GM18909 (cell line): ENCODE results near the gene TMED1.

Experiments
- ATAC-seq: cut with Tn5 transposase; IDR thresholded peaks from one replicate; pipeline ENCODE4 v1.9.1; 2021; ENCODE audit warnings: mild to moderate bottlenecking; ENCODE audit not compliant: unreplicated experiment, poor library complexity

TMED1 gene

GRCh38 chr19:10812902-10813404 lies 23.1 kb downstream of the TMED1 start:
- no peak for ATAC-seq

GRCh38 chr19:10812196-10812595 lies 23.8 kb downstream of the TMED1 start:
- ATAC-seq: no peak

GRCh38 chr19:10811391-10812111 lies 24.5 kb downstream of the TMED1 start:
- no peak for ATAC-seq

DNA sequence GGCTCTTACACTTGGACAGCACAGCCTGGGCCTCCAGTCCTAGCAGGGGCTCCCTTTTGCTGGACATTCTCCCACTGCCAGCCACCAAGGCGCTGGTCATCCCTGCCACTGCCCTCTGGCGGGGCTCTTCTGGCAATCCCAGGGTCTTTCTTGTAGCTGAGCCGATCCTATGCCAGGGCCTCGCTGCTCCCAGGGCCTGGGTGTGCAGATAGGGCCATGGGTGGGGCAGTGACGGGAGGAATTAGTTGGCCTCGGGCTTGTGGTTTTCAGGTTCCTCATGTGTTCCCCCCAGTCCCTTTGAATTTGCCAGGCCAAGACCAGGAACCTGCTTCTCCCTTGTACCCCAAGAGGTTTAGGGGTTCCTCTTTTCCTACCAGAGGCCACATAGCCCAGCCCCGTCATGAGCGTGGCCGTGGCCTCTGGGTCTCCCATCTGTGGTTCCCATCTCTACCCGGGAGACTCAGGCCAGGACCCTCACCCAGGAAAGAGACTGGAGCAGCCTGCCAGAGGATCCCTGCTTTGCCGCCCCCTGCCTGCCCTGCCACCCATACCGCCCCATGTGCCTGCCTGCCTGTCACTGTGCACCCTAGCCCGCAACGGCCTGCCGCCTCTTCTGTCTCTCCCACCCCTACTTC lies 26.2 kb downstream of the TMED1 start:
- ATAC-seq: no peak

DNA sequence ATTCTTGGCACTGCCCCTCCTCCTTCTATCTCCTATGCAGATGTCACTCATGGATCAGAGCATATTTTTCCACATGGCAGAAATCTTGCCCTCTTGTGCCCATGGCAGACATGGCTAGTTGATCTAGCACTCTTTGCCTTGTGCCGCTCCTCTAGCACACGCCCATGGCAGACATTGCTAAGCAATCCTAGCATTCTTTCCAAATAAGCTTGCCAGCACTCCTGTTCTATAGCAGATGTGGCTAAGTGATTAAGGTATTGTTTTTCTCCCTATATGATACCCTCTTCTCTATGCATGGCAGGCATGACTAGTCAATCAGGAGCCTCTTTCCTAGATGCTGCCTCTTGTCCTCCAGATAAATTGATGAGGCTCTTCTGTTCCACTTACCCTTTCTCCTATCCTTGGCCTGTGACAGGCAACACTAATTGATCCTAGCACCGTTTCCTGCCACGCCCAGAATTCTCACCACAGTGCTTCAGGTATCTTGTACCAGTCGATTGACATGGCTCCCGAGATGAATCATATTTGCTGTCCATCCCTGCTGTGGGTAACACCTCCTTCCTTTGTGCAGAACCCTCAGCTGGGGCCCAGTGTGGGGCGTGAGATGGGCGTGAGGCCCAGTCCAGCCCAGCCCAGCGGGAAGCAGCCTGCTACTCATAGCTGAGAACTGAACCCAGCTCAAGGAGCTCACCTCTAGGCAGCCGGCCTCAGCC lies 26.9 kb downstream of the TMED1 start:
- ATAC-seq: no peak

- ATAC-seq: no peak
These were observed 30.2 kb downstream of the TMED1 start for GRCh38 chr19:10805758-10806247.

- ATAC-seq: no peak
These were observed 30.8 kb downstream of the TMED1 start for GRCh38 chr19:10805065-10805757.

DNA sequence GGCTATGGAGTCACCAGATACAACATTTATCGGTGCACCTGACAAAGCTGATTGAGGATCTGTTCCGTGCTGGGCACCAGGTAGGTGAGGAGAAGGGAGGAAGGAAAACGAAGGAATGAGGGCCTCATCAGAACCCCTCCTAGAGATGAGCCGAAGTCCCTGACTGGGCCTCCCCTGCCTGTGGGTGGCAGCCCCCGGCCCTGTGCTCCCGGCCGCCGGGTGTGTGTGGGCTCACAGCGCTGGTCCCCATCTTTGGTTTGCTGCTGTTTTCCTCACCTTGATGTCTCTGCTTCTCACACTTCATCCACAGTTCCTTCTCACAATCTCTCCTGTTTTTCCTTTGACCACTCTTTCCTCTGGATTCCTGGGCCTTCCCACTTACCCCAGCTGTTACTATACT lies 32.8 kb downstream of the TMED1 start:
- ATAC-seq: no peak

GRCh38 chr19:10802479-10802878 lies 33.5 kb downstream of the TMED1 start:
- no peak for ATAC-seq

DNA sequence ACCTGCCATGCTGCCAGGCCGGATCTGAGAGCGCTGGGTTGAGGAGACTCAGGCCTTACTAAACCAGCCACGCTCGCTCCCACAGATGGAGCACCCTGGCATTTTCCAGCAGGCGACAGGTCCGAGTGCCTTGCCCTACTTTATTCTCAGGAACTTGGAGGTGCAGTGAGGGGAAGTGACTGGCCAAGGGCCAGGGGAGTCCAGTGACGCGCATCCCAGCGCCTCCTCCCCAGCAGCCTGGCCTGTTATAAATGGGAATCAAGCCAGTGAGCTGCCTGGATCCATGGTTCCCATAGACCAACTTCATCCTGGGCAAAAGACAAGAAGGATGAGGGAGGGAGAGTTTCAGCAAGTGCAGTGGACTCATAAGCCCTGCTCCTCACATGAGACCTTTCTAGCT lies 35.5 kb downstream of the TMED1 start:
- no peak for ATAC-seq

DNA sequence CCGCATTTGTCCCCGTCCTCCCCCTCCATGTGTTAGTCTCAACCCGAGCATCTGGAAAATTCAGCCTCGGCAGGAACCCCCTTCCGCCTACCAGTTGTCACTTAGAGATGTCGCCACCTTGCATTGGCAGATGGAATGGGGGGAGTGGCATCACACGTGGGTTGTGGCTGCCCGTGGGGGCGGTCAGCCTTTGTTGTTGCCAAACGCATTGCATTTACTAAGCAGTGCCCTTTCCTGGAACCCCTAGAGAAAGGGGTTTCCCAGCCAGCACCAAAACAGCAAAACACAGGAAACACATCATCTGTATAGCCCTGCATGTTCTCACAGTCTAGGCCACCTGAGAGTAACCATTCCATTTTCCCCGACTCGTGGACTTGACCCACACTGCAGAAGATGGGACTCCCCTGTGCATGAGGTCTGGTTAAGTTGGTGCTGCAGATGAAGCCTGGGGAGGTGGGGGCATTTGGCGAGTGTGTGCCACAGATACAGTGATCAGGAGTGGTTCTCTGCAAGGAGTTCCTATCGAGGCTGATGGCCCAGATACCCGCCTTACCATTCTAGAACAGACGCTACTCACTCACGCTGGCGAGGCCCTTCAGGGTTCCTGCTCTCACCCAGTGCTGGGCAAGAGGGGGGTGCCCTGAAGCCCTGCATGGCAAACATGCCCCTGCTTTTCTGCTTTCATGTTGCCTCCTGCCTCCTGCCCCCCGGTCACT lies 38.3 kb downstream of the TMED1 start:
- no peak for ATAC-seq

- no peak for ATAC-seq
These were observed 38.9 kb downstream of the TMED1 start for GRCh38 chr19:10797078-10797477.

- no peak for ATAC-seq
These were observed 39.4 kb downstream of the TMED1 start for GRCh38 chr19:10796653-10797052.

GRCh38 chr19:10789866-10790265 lies 46.1 kb downstream of the TMED1 start:
- ATAC-seq: no peak

DNA sequence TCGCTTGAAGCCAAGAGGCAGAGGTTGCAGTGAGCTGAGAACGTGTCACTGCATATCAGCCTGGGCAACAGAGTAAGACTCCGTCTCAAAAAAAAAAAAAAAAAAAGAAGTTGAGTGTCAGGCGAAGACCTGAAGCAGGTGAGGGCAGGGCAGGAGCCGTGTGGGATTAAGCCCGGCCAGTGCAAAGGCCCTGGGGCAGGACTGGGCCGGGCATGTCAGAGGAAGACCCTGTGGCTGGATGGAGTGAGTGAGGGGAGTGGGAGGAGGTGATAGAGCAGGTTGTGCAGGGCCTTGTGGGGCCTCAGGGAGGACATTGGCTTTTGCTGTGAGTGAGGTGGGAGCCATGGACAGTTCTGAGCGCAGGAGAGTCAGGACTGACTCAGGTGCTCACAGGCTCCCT lies 47.9 kb downstream of the TMED1 start:
- no peak for ATAC-seq

DNA sequence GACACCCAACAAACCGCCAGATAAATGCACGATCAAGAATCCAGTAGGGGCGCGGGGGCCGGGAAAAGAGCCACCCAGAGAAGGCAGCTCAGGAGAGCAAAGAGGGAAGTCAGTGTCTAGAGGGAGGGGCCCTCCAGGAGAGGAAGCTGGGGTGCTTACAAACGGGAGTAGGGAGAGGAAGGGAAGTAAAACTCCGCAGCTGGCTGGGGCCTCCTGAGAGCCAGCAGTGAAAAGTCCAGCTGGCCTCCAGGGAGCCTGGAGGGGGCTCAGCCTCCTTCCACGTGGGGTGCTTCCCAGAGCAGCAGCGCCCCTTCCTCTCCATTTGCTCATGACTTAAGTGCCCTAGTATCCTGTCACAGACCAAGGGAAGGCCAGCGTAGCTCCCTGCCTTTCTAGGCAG lies 51.8 kb downstream of the TMED1 start:
- no peak for ATAC-seq

DNA sequence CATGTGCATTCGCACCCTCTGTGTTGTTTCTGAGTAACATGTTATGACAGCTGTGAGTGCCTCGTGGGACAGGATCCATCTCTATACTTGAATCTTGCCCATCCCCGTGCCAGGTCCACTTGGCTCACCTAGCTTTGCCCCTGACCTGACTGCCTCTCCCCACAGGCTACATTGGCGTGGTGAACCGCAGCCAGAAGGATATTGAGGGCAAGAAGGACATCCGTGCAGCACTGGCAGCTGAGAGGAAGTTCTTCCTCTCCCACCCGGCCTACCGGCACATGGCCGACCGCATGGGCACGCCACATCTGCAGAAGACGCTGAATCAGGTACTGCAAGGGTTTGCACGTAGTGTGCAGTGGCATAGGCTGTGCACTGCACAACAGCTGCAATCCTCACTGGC lies 53.2 kb downstream of the TMED1 start:
- ATAC-seq: no peak
